ENCODE results near the gene NDUFB3. TPM values are rescaled to one million over a fixed set of nuclear protein-coding genes. Genes with fewer than 3 reads are reported as not detected.

Gene NDUFB3
- total RNA-seq, 1 donor from 2014 or later = 69.1 TPM

DNA sequence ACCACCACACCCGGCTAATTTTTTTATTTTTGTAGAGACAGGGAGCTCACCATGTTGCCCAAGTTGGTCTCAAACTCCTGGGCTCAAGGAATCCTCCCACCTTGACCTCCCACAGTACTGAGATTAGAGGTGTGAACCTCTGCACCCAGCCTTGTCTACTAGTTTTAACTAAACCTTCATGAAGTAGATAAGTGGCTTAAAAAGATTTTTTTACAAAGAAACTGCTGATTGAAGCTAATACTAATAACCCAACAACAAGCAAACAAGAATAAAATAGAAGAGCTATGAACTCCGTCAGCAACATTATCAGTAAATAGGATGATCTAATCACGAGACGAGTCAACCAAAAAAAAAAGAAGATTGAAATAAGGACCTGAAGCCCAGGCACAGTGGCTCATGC is 18.8 kb downstream of the NDUFB3 start:
- peaks cover 17% of the 10 kb centered on the region for H3K36me3 Mint-ChIP-seq (ENCODE audit: unreplicated experiment)
- no peaks in the 10 kb centered on the region for H3K27me3 Mint-ChIP-seq (ENCODE audit: unreplicated experiment)
- H3K9me3 Mint-ChIP-seq (ENCODE audit: unreplicated experiment) = no peaks in the 10 kb centered on the region
- H3K27ac Mint-ChIP-seq (ENCODE audit: unreplicated experiment) = no peak overlapping the region
- H3K4me3 Mint-ChIP-seq (ENCODE audit: unreplicated experiment) = no peak overlapping the region
- H3K4me1 Mint-ChIP-seq (ENCODE audit: unreplicated experiment) = no peaks in the 10 kb centered on the region
- TF ChIP-seq, protein P1, sequence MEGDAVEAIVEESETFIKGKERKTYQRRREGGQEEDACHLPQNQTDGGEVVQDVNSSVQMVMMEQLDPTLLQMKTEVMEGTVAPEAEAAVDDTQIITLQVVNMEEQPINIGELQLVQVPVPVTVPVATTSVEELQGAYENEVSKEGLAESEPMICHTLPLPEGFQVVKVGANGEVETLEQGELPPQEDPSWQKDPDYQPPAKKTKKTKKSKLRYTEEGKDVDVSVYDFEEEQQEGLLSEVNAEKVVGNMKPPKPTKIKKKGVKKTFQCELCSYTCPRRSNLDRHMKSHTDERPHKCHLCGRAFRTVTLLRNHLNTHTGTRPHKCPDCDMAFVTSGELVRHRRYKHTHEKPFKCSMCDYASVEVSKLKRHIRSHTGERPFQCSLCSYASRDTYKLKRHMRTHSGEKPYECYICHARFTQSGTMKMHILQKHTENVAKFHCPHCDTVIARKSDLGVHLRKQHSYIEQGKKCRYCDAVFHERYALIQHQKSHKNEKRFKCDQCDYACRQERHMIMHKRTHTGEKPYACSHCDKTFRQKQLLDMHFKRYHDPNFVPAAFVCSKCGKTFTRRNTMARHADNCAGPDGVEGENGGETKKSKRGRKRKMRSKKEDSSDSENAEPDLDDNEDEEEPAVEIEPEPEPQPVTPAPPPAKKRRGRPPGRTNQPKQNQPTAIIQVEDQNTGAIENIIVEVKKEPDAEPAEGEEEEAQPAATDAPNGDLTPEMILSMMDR (IDR thresholded peaks at IDR 0.05) = no peak
- DNase-seq (ENCODE audit: extremely low spot score, unreplicated experiment) = no peak

DNA sequence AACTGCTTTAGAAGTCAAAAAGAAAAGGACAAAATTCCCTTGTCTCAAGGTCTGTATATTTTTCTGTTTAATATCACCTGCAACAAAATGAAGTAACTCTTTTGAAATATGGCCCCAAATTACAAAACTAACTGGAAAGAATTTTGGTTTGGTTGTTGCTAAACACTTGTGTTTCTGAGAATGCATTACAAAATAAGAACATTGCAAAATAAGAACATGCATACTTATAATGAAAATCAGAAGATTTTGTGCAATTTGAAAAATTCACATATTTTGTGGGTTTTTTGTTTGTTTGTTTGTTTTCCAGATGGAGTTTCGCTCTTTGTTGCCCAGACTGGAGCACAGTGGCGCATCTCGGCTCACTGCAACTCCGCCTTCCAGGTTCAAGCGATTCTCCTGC is 21.8 kb downstream of the NDUFB3 start:
- no peaks in the 10 kb centered on the region for H3K9me3 Mint-ChIP-seq (ENCODE audit: unreplicated experiment)
- H3K4me3 Mint-ChIP-seq (ENCODE audit: unreplicated experiment) = no peak overlapping the region
- no peaks in the 10 kb centered on the region for H3K27me3 Mint-ChIP-seq (ENCODE audit: unreplicated experiment)
- no peaks in the 10 kb centered on the region for H3K4me1 Mint-ChIP-seq (ENCODE audit: unreplicated experiment)
- peaks cover 4% of the 10 kb centered on the region for H3K36me3 Mint-ChIP-seq (ENCODE audit: unreplicated experiment)
- TF ChIP-seq, protein P1 (IDR thresholded peaks at IDR 0.05) = no peak
- no peak overlapping the region for H3K27ac Mint-ChIP-seq (ENCODE audit: unreplicated experiment)
- peak; percentile 40 for DNase-seq (ENCODE audit: extremely low spot score, unreplicated experiment)

DNA sequence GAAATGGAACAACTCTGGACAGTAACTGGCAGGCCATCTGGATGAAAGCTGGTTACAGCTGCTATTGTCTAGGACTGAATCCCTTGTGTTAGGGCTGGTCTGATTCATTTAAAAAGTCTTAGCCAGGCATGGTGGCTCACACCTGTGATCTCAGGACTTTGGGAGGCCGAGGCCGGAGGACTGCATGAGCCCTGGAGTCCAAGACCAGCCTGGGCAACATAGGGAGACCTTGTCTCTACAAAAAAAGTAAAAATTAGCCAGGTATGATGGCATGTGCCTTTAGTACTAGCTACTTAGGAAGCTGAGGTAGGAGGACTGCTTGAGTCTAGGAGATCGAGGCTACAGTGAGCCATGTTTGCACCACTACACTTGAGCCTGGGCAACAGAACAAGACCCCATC is 28.7 kb downstream of the NDUFB3 start:
- TF ChIP-seq, protein P1 (IDR thresholded peaks at IDR 0.05) = no peak
- Mint-ChIP-seq H3K27ac (ENCODE audit: unreplicated experiment) (no peak overlapping the region), H3K9me3 (ENCODE audit: unreplicated experiment) (no peaks in the 10 kb centered on the region), H3K27me3 (ENCODE audit: unreplicated experiment) (no peaks in the 10 kb centered on the region), H3K36me3 (ENCODE audit: unreplicated experiment) (no peaks in the 10 kb centered on the region), H3K4me3 (ENCODE audit: unreplicated experiment) (no peak overlapping the region), H3K4me1 (ENCODE audit: unreplicated experiment) (no peaks in the 10 kb centered on the region)
- no peak for DNase-seq (ENCODE audit: extremely low spot score, unreplicated experiment)

- peaks cover 6% of the 10 kb centered on the region for H3K27me3 Mint-ChIP-seq (ENCODE audit: unreplicated experiment)
Observed at GRCh38 chr2:201105759-201106158, 34.0 kb downstream of the NDUFB3 start.

DNA sequence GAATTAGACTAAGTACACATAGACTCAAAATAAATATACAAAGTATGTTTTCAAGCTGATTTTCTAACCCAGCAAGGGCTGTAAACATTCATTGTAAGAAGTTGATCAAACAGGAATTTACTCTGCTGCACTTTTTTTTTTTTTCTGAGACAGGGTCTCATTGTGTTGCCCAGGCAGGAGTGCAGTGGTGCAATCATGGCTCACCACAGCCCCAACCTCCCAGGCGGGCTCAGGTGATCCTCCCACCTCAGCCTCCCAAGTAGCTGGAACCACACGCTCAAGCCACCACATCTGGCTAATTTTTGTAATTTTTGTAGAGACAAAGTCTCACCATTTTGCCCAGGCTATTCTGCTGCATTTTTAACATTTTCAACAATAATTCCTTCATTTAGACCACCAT is 35.8 kb downstream of the NDUFB3 start:
- Mint-ChIP-seq H3K36me3 (ENCODE audit: unreplicated experiment) (no peaks in the 10 kb centered on the region), H3K4me3 (ENCODE audit: unreplicated experiment) (no peak overlapping the region), H3K4me1 (ENCODE audit: unreplicated experiment) (peaks cover 1% of the 10 kb centered on the region), H3K9me3 (ENCODE audit: unreplicated experiment) (no peaks in the 10 kb centered on the region), H3K27ac (ENCODE audit: unreplicated experiment) (no peak overlapping the region), H3K27me3 (ENCODE audit: unreplicated experiment) (peaks cover 6% of the 10 kb centered on the region)
- TF ChIP-seq, protein P1 (IDR thresholded peaks at IDR 0.05) = no peak
- DNase-seq (ENCODE audit: extremely low spot score, unreplicated experiment) = no peak

More at GRCh38 chr2:201105759-201106158, 34.0 kb downstream of the NDUFB3 start:
- Mint-ChIP-seq H3K4me1 (ENCODE audit: unreplicated experiment) (no peaks in the 10 kb centered on the region), H3K36me3 (ENCODE audit: unreplicated experiment) (no peaks in the 10 kb centered on the region), H3K9me3 (ENCODE audit: unreplicated experiment) (no peaks in the 10 kb centered on the region), H3K27ac (ENCODE audit: unreplicated experiment) (no peak overlapping the region), H3K4me3 (ENCODE audit: unreplicated experiment) (no peak overlapping the region)
- TF ChIP-seq, protein P1 (IDR thresholded peaks at IDR 0.05) = no peak
- DNase-seq (ENCODE audit: extremely low spot score, unreplicated experiment) = no peak
